HPDE6-E6E7 (cell line): ENCODE results near the gene SOCS2.
"Not testable (repeated sequence)": the region's sequence is repeated elsewhere in the genome, so short reads cannot be mapped to it uniquely, and the experiment has no call there.

ENCODE experiments used
- DNase-seq: peaks from one replicate; pipeline ENCODE4 v3.0.0; 2011; ENCODE audit warnings: missing footprints; ENCODE audit errors: extremely low spot score

SOCS2 gene

GRCh38 chr12:93593843-93594242 lies 21.4 kb downstream of the SOCS2 start:
- DNase-seq = no peak

- no peak for DNase-seq
Measured at GRCh38 chr12:93594766-93595311, 22.4 kb downstream of the SOCS2 start.

- no peak for DNase-seq
Measured at GRCh38 chr12:93595351-93595750, 22.9 kb downstream of the SOCS2 start.

GRCh38 chr12:93597608-93598007 lies 25.1 kb downstream of the SOCS2 start:
- no peak for DNase-seq

GRCh38 chr12:93599192-93599591 lies 26.7 kb downstream of the SOCS2 start:
- no peak for DNase-seq

GRCh38 chr12:93601591-93601990 lies 29.1 kb downstream of the SOCS2 start:
- DNase-seq = no peak

- no peak for DNase-seq
Measured at GRCh38 chr12:93602897-93603668, 30.6 kb downstream of the SOCS2 start.

- DNase-seq = no peak
Measured at GRCh38 chr12:93603762-93604161, 31.3 kb downstream of the SOCS2 start.

- DNase-seq = no peak
Measured at GRCh38 chr12:93608313-93608712, 35.8 kb downstream of the SOCS2 start.

GRCh38 chr12:93609281-93610192 lies 37.1 kb downstream of the SOCS2 start:
- no peak for DNase-seq

GRCh38 chr12:93612776-93613175 lies 40.3 kb downstream of the SOCS2 start:
- DNase-seq = no peak

- DNase-seq = no peak
Measured at GRCh38 chr12:93614917-93615596, 42.6 kb downstream of the SOCS2 start.

- DNase-seq = peak; percentile 49
Measured at GRCh38 chr12:93616584-93617101, 44.2 kb downstream of the SOCS2 start.

- DNase-seq = no peak
Measured at GRCh38 chr12:93618891-93619410, 46.5 kb downstream of the SOCS2 start.

GRCh38 chr12:93621986-93622385 lies 49.5 kb downstream of the SOCS2 start:
- DNase-seq = no peak

- no peak for DNase-seq
Measured at GRCh38 chr12:93622485-93622884, 50.0 kb downstream of the SOCS2 start.

- peak; percentile 79 for DNase-seq
Measured at GRCh38 chr12:93624595-93625294, 52.3 kb downstream of the SOCS2 start.

- DNase-seq = not testable (repeated sequence)
Measured at GRCh38 chr12:93625295-93625645, 52.8 kb downstream of the SOCS2 start.

- DNase-seq = no peak
Measured at GRCh38 chr12:93626160-93626559, 53.7 kb downstream of the SOCS2 start.
